ENCODE results near the gene R3HCC1L.

The R3HCC1L gene

GRCh38 chr10:98259606-98260315 is 125.3 kb downstream of the R3HCC1L start:
- Mint-ChIP-seq H3K9me3 (no peaks in the 10 kb centered on the region), H3K4me1 (ENCODE audit: low read depth) (no peaks in the 10 kb centered on the region), H3K27ac (no peak overlapping the region), H3K36me3 (ENCODE audit: low read depth) (peaks cover 4% of the 10 kb centered on the region), H3K27me3 (ENCODE audit: low read depth) (no peaks in the 10 kb centered on the region), H3K4me3 (no peak overlapping the region)

- H3K9me3 Mint-ChIP-seq: no peaks in the 10 kb centered on the region
- H3K27ac Mint-ChIP-seq: no peak overlapping the region
- no peaks in the 10 kb centered on the region for H3K4me1 Mint-ChIP-seq (ENCODE audit: low read depth)
- H3K27me3 Mint-ChIP-seq (ENCODE audit: low read depth): no peaks in the 10 kb centered on the region
- H3K4me3 Mint-ChIP-seq: no peak overlapping the region
- peaks cover 4% of the 10 kb centered on the region for H3K36me3 Mint-ChIP-seq (ENCODE audit: low read depth)
Measured at GRCh38 chr10:98260350-98260749, 125.9 kb downstream of the R3HCC1L start.

GRCh38 chr10:98260752-98261151 is 126.3 kb downstream of the R3HCC1L start:
- no peaks in the 10 kb centered on the region for H3K27me3 Mint-ChIP-seq (ENCODE audit: low read depth)
- H3K27ac Mint-ChIP-seq: no peak overlapping the region
- H3K36me3 Mint-ChIP-seq (ENCODE audit: low read depth): peaks cover 4% of the 10 kb centered on the region
- H3K4me1 Mint-ChIP-seq (ENCODE audit: low read depth): no peaks in the 10 kb centered on the region
- H3K4me3 Mint-ChIP-seq: no peak overlapping the region
- H3K9me3 Mint-ChIP-seq: no peaks in the 10 kb centered on the region

GRCh38 chr10:98261436-98262277 is 127.2 kb downstream of the R3HCC1L start:
- H3K27me3 Mint-ChIP-seq (ENCODE audit: low read depth): peaks cover 8% of the 10 kb centered on the region
- H3K36me3 Mint-ChIP-seq (ENCODE audit: low read depth): no peaks in the 10 kb centered on the region
- H3K4me1 Mint-ChIP-seq (ENCODE audit: low read depth): no peaks in the 10 kb centered on the region
- no peaks in the 10 kb centered on the region for H3K9me3 Mint-ChIP-seq
- no peak overlapping the region for H3K27ac Mint-ChIP-seq
- no peak overlapping the region for H3K4me3 Mint-ChIP-seq

GRCh38 chr10:98262571-98262970 is 128.1 kb downstream of the R3HCC1L start:
- Mint-ChIP-seq H3K9me3 (no peaks in the 10 kb centered on the region), H3K36me3 (ENCODE audit: low read depth) (no peaks in the 10 kb centered on the region)

GRCh38 chr10:98263088-98263487 is 128.6 kb downstream of the R3HCC1L start:
- Mint-ChIP-seq H3K9me3 (no peaks in the 10 kb centered on the region), H3K27me3 (ENCODE audit: low read depth) (peaks cover 19% of the 10 kb centered on the region), H3K4me1 (ENCODE audit: low read depth) (no peaks in the 10 kb centered on the region), H3K4me3 (no peak overlapping the region), H3K36me3 (ENCODE audit: low read depth) (no peaks in the 10 kb centered on the region), H3K27ac (no peak overlapping the region)

More at GRCh38 chr10:98262571-98262970, 128.1 kb downstream of the R3HCC1L start:
- Mint-ChIP-seq H3K27ac (no peak overlapping the region), H3K27me3 (ENCODE audit: low read depth) (peaks cover 15% of the 10 kb centered on the region), H3K4me1 (ENCODE audit: low read depth) (no peaks in the 10 kb centered on the region), H3K4me3 (no peak overlapping the region)

GRCh38 chr10:98264378-98265065 is 130.1 kb downstream of the R3HCC1L start:
- no peaks in the 10 kb centered on the region for H3K36me3 Mint-ChIP-seq (ENCODE audit: low read depth)
- H3K4me1 Mint-ChIP-seq (ENCODE audit: low read depth): no peaks in the 10 kb centered on the region
- H3K9me3 Mint-ChIP-seq: no peaks in the 10 kb centered on the region
- peaks cover 31% of the 10 kb centered on the region for H3K27me3 Mint-ChIP-seq (ENCODE audit: low read depth)
- H3K4me3 Mint-ChIP-seq: no peak overlapping the region
- H3K27ac Mint-ChIP-seq: no peak overlapping the region

- Mint-ChIP-seq H3K9me3 (no peaks in the 10 kb centered on the region), H3K36me3 (ENCODE audit: low read depth) (no peaks in the 10 kb centered on the region), H3K27ac (no peak overlapping the region), H3K4me1 (ENCODE audit: low read depth) (no peaks in the 10 kb centered on the region), H3K27me3 (ENCODE audit: low read depth) (peaks cover 43% of the 10 kb centered on the region), H3K4me3 (no peak overlapping the region)
Measured at GRCh38 chr10:98265403-98266378, 131.2 kb downstream of the R3HCC1L start.

GRCh38 chr10:98266647-98267046 is 132.2 kb downstream of the R3HCC1L start:
- Mint-ChIP-seq H3K27me3 (ENCODE audit: low read depth) (peaks cover 53% of the 10 kb centered on the region), H3K4me1 (ENCODE audit: low read depth) (no peaks in the 10 kb centered on the region), H3K4me3 (no peak overlapping the region), H3K9me3 (no peaks in the 10 kb centered on the region), H3K27ac (no peak overlapping the region), H3K36me3 (ENCODE audit: low read depth) (no peaks in the 10 kb centered on the region)

- H3K27me3 Mint-ChIP-seq (ENCODE audit: low read depth): peaks cover 54% of the 10 kb centered on the region
- H3K4me3 Mint-ChIP-seq: peak overlapping the region; percentile 45
- H3K27ac Mint-ChIP-seq: no peak overlapping the region
- no peaks in the 10 kb centered on the region for H3K36me3 Mint-ChIP-seq (ENCODE audit: low read depth)
- H3K4me1 Mint-ChIP-seq (ENCODE audit: low read depth): no peaks in the 10 kb centered on the region
- H3K9me3 Mint-ChIP-seq: no peaks in the 10 kb centered on the region
Measured at GRCh38 chr10:98267069-98267893, 132.8 kb downstream of the R3HCC1L start.

GRCh38 chr10:98267894-98268693 is 133.6 kb downstream of the R3HCC1L start, which contains the start of gene LOXL4:
LOXL4 (minus strand) TSS chr10:98268194; CDS start chr10:98263019, 5,175 bp downstream.
- H3K27me3 Mint-ChIP-seq (ENCODE audit: low read depth): peaks cover 54% of the 10 kb centered on the region
- H3K4me3 Mint-ChIP-seq: peak within 1 kb of the TSS; percentile 47
- H3K9me3 Mint-ChIP-seq: no peaks in the 10 kb centered on the region
- no peaks in the 10 kb centered on the region for H3K36me3 Mint-ChIP-seq (ENCODE audit: low read depth)
- no peak within 1 kb of the TSS for H3K27ac Mint-ChIP-seq
- H3K4me1 Mint-ChIP-seq (ENCODE audit: low read depth): no peaks in the 10 kb centered on the region

GRCh38 chr10:98268694-98269431 is 134.4 kb downstream of the R3HCC1L start:
- H3K4me1 Mint-ChIP-seq (ENCODE audit: low read depth): no peaks in the 10 kb centered on the region
- H3K27ac Mint-ChIP-seq: no peak overlapping the region
- no peaks in the 10 kb centered on the region for H3K9me3 Mint-ChIP-seq
- H3K4me3 Mint-ChIP-seq: peak overlapping the region; percentile 15
- no peaks in the 10 kb centered on the region for H3K36me3 Mint-ChIP-seq (ENCODE audit: low read depth)
- H3K27me3 Mint-ChIP-seq (ENCODE audit: low read depth): peaks cover 54% of the 10 kb centered on the region
